ENCODE measurements around the gene S100G.

- no peak for TF ChIP-seq CTCF (IDR thresholded peaks at IDR 0.05)
- TF ChIP-seq POLR2A (IDR thresholded peaks at IDR 0.05), result no peak
Observed at GRCh38 chrX:16635040-16635439, 14.9 kb upstream of the S100G start.

Measured in body of pancreas (tissue), 4 donors.